HG02884 (cell line): ENCODE data around the gene EHD4.

Source experiments
- ATAC-seq: cut with Tn5 transposase; IDR thresholded peaks from one replicate; pipeline ENCODE4 v1.9.1; 2021; ENCODE audit warnings: mild to moderate bottlenecking, moderate library complexity; ENCODE audit not compliant: unreplicated experiment

The EHD4 gene

DNA sequence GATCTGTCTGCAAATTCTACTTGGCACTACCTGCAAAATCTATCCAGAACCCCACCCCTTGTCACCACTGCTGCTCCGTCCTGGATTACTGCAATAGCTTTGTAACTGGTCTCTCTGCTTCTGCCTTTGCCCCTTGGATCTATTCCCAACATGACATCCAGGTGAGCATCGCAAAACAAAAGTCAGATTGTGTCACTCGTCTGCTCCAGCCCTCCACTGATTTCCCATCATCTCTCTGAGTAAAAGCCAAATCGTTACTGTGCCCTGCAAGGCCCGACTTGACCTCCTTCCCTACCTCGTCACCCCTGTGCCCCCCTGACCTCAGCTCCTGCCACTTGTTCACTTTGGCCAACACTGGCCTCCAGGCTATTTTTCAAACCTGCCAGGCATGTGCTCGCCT lies 87.9 kb downstream of the EHD4 start:
- no peak for ATAC-seq

DNA sequence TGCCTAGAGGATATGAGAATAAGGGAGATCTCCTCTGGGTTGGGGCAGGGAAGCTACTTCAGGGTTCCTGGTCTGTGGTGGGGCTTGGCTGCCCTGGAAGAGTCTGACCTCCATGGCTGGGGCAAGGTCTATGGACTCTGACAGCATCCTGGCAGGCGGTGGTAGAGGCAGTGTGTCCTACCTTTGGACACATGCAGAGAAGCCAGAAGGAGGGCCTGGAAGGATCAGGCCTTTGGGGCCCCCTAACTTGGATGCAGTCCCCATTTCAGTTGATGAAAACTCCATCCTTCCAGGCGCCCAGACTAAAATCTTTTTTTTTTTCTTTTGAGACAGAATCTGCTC lies 88.9 kb downstream of the EHD4 start:
- no peak for ATAC-seq

DNA sequence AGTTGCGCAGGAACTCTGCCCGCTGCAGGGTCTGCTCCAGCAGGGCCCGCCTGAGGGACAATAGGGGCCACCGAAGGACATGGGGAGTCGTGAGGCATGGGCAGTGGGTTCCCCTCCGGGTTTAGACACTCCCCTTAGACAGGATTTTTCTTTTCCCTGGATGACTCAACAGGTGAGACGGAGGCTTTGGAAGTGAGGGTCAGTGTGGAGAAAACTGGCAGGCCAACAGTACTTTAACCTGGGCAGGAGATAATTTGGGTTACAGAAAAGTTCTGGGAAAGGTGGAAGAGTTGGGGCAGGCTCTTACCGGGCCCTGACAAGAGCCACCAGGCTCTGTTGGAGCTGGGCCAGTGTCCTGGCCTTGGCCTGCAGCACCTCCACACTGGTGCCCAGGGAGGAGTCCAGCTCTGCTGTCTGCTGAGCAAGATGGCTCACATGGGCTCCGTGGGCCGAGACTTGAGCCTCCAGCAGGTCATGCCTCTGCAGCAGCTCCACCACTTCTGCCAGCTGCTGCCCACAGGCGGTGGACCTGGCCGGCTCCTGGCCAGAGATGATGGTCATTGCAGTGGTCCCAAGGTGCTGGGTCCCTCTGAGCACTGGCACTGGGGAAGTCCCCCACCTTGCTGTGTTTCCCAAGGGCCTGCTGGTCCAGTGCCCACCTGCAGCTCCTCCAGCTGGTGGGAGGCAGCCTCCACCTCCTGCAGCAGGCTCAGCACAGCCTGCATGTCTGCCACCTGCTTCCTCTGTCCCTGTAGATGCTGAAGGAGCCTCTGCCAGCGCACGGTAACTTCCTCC lies 89.5 kb downstream of the EHD4 start:
- ATAC-seq, result no peak

DNA sequence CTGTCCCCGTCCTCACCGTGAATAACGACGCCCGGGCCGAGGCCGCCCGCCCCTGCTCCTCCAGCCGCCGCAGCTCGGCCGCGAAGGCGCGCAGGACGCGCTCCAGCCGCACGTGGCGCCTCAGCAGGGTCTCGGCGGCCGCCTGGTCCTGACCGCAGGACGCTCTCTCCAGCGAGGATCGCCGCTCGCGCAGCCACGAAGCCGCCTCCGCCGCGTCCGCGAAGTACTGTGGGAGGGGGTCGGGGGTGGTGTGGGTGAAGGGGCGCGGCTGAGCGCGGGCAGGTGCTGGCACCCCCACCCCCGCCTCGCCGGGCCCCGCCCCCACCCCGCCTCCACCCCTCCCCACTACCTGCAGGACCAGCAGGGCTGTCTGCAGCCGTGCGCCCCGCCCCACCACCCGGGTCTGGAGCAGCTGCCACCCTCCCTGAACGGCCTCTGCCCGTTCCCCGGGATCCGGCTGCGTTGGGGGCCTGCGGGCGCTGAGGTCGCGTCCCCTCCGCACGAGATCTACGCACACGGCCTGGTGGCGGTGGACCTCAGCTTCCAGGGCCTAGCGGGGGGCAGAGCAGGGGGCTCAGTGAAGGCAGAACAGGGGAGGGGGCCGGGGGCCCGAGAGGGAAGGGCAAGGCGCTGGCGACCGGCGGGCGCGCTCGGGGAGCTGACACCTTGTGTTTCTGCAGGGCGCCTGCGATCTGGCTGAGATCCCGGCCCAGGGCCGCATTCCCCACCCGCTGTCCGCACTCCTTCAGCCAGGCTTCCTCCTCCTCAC lies 90.3 kb downstream of the EHD4 start:
- ATAC-seq, result no peak

DNA sequence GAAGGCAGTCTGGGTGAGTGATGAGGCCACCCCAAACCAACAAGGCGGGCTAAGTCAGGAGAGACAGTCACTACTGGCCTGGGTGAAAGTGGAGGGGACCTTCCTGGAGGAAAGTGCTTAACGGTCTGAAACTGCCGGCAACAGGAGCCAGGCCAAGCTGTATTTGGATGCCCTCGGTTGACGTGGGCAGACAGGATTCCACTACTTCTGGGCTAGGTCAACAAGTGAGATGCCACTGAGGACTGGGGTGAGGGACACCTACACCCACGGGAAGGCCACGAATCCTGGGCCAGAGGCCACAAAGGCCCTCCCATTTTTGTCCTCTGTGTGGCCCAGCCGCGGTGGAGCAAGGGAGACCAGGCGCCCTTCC lies 90.8 kb downstream of the EHD4 start:
- no peak for ATAC-seq

DNA sequence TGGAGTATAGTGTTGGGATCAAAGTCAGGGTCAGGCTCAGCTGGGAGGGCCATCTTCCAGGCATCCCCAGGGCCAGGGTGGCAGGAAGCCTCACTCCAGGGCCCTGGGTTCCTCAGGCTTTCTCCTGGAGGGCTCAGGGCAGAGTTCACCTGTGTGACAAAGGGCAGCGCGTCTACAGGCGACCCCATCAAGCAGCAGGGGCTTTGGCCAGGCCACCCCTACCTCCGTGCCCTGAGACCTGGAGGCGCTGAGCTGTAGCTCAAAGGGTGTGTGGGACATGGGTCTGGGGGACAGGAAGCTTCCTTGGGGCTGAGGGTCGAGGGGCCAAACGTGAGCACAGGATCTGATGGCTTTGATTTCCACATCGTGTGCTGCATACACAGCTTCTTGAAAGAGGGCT lies 91.3 kb downstream of the EHD4 start:
- ATAC-seq, result no peak

DNA sequence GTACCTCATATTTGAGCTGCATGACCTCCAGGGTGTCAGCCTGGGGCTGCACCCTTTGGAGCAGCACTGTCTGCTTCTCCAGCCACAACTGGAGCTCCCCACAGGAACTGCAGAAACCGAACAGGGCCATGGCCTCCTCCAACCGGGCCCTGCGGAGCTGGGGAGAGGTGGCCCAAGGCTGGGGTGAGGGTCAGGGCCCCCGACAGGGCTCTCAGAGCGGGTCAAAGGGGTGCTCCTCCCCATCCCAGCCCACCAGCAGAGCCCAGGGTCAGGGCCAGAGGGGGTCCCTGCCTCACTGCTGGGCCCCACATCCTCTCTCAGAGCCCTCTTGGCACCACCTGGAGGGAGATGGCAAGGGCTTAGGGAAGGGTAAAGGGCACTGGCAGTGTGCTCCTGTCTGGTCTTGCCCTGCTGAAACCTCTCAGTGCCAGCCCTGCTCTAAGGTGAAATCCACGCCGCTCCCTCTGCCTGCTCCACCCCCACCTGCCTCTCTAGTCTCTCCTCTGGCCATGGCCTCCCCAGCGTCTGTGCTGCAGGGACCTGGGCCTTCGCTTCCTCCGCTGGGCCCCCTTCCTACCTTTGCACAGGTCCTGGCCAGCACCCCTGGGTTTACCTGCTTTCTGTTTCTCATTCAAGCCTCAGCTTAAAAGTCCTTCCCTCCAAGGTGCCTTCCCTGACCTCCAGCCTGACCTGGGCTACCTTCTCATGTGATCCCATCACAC lies 92.0 kb downstream of the EHD4 start:
- no peak for ATAC-seq

DNA sequence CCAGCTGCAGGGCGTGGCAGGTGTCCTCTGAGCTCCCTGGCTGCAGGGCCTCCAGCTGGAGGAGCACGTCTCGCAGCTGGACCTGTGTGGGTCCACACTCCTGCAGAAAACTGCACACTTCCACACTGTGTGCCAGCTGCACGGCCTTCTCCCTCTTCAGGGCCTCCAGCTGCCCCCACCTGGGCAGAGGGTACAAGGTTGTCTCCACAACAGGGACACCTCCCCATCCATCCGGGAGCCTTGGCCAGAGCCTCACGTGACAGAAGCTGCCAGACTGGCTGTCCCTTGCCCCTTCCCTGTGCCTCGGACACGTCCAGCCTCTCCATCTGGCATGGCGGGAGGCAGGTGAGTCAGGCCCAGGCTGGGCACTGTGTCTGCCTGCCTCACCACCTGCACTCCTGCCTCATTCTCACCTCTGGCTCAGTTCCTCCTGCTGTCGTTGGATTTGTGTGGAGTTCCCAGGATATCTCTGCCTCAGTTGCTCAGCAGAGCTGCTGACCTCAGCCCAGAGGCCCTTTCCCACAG lies 93.0 kb downstream of the EHD4 start:
- ATAC-seq, result no peak

DNA sequence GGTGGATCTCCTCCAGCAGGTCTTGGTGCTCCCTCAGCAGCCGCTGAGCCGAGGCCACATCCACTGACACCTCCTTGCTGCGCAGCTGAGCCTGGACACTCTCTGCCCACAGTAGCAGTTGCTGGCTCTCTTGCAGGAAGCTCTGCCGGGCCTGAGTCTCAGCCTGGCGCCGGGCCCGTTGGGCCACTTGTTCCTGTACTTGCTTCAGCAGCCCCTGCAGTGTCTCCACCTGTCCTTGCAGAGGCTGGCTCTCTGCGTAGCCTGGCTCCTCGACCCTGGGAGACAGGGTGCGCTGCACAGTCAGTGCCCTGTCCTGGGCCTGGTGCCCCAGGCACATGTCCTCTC lies 94.0 kb downstream of the EHD4 start:
- no peak for ATAC-seq

DNA sequence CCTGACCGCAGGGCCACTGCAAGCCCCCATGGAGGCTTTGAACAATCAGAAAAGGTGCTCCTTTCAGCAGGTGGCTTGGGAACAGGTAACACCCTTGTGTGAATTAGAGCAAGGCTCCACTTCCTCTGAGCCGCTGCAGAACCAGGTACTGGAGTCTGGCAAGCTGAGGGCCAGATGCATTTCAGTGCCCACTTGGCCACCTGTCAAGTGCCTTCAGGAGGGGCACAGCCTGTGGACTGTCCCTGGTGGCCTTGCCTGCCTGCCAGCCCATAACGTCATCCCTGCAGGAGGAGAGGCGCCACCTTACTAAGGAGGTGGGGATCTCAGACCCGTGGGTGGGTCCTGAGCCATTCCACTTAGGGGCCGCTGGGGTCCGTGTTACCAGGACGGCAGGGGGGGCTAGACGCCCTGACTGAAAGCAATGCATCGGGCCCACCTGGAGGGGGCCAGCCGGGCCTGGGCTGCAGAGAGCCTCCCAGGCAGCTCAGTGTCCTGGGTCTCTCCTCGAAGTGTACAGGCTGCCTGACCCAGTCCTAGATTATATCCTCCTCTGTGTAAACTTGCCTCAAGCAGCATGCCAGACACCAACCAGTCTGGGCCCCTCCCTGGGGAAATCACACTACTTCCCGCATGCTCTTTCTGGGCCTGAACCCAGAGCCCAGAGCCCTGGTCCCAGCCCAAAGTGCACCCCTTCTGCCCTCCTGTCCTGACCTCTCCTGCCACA lies 94.6 kb downstream of the EHD4 start:
- no peak for ATAC-seq

DNA sequence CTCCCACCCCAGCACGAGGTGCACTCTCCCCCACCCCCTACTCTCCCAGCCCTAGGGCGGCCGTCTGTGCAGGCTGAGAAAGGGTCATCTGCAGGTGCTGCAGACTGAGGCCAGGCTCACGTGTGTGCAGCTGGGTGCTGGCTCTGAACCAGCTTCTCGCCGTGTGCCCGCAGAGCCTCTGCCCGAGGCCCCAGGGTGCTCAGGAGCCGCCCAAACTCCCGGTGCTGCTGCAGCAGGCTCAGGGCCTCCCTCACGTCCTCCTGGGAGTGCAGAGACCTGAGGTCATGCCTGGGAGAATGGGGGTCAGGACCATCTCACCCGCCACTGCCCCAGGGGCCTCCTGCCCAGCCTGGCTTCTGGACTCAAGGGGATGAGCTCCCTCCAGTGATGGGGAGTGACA lies 95.7 kb downstream of the EHD4 start:
- no peak for ATAC-seq

DNA sequence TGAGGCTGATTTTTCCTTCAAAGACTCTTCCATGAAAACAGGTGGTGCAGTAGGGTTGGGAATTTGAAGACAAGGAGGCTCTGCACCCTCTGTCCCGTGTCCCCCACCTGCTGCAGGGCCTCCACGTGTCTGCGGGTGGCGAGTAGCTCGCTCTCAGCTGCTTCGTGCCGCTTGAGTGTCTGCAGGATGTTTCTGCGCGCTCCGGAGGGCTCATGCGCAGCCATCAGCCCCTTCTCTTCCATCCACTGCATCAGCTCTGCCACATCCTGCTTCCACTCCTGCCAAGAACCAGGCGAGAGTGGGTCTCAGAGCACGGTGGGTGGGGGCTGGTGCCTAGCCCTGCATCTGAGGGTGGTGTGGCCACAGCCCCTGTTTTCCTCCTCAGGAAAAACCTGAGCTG lies 96.3 kb downstream of the EHD4 start:
- no peak for ATAC-seq

DNA sequence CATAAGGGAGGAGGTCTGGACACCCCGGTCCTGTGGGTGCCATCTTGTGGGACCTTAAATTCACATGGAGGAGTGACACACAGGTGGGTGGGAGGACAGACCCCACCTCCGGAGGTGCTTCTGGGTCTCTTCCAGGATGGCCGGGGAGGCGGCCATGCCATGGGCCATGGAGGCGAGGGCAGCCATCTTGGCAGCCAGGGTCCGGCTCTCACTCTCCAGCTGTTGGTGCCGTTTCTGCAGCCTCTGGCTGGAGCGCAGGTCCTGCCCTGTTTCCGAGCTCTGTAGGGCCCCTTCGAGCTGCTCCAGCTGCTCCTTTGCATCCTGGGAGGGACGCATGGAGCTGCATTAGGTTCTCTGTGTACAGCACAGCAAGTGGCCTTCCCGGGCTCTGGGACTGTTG lies 97.6 kb downstream of the EHD4 start:
- ATAC-seq, result no peak

DNA sequence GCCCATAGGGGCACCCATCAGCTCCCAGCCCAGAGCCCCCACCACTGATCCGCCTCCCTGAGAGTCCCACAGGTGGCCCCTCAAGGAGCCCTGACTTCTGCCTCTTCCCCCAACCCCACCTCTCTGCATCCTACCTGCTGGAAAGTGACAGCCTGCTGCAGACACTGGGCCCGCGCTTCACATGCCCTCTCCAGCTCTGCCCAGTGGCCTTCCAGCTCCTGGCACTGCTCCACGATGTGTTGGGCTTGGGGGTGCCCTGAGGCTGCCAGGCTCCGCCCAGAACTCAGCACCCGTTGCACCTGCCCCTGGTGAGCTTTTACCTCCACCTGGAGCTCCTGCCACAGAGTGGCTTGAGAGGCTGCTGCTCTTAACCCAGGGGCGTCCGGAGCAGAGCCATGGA lies 98.6 kb downstream of the EHD4 start:
- no peak for ATAC-seq

DNA sequence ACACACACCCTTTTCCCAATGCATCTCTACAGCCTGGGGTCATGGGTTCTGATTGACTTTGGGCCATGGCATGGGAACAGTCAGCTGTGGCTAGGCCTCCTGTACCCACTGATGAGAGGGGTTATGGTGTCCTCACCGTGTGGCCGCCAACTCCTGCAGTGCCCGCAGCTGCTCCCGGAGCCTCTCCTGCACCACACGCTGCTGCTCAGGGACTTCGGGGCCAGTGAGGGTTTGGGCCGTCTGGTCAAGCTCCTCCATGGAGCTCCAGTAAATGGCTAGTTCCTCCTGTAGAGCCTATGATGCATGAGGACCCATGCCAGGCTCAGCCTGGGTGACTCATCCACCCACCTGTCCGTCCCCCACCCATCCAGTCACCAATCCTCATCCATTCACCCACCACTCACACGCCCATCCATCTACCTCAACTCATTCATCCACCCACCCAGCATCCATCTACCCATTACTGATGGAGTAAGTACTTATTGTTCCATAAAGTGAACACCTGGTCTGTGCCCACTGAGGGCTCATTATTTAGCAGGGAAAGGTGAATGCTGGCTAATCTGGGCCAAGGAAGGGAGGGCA lies 100.1 kb downstream of the EHD4 start:
- no peak for ATAC-seq

DNA sequence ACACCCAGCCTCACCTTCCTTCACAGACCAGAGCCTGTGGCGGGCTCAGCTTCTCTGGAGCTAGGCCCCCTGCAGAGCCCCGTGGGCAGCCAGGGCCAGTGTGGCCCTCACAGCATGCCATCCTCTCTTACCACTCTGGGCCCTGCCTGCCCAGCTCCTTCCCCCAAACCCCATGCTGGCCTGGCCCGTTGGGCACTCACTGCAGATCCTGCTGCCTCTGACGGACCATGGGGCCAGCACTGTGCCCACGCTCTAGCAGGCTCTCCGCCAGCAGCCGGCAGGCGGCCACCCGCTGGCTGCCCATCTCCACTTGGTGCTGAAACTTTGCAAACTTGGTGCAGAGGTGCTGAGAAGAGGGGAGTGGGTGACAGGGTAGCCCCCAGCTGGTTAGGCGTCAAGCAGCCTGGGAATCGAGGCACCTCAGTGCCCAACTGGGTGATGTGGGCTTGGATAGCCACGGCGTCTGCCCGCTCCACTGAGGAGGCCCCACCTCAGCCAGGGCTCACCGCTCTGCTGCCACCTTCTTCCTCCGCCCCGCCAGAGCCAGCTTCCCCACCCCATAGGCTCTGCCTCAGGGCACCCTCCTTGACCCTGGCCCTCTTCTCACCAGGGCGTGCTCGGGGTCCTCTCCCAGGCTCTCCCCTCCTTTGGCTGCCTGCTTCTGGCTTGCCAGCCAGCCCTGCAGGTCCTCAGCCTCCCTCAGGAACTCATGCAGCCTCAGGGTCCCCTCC lies 101.0 kb downstream of the EHD4 start:
- ATAC-seq, result no peak

DNA sequence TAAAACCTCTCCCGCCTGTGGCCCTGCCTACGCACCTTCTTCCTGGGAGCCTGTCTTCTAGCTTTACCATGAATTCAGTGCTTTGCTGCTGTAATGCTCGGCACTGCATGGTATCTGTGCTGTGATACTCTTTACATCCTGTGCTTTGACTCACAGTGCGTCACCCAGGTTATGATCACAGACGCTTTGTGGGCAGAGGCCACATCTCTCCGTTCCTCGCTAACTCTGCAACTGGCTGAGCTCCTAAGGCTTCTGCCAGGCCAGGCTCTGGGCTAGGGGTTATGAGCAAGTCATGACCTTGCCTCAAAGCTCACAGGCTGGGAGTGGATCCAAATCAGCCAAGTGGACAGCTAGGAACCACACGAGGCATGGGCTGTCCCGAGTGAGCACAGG lies 101.7 kb downstream of the EHD4 start:
- no peak for ATAC-seq

DNA sequence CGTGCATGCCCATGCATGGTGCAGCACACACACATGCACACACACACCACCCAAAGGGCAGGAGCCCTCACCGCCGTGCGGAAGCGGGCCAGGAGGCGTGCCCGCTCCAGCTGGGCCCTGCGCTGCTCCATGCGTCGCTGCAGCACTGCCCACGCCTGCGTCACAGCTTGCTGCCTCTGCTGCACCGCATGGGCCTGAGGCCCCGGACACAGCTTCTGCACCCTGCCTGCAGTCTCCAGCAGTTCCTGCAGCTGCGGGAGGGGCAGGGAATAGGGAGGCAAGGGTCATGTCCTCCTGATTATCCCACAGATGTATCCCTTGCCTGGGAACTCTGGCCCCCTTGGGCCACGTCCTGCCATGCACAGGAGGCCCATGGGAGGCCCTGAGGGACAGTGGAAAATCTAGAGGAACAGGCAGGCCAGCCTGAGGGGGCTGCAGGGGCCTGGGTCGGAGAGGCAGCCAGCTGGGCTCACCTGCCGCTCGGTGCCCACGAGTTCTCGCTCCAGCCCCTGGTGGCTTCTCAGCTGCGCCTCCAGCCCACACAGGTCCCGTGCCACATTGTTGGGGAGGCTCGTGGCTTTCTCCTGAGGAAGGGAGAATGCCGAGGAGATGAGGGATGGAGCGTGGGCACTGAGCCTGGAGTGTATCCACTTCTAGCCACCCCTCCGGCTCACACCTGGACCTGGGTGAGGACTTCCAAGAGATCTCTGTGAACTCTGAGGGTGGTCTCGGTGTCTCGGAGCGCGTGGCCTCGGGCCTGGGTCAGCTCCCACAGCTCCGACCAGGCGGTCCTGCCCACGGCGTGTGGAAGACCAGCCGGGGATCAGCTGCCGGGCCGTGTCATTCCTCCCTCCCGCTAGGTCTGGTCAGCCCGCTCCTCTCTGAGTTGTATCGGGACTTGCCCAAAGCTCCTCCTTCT lies 102.3 kb downstream of the EHD4 start:
- ATAC-seq, result no peak

DNA sequence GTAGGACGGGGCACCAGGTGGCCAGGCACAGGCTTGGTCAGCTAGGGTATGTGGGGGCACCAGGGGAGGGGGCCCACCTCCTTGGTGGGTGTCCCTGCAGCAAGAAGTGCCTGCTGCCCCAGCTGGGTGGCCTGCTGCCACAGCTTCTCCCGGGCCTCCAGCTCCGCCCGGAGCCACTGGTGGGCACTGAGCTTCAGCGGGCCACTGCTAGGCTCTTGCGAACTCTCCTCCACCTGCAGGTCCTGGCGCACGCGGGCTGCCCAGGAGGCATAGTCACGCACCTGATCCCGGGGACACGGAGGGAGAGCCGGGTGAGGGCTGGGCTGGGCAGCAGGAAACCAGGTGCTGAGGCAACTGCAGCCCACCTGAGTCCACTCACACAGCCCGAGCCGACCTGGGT lies 104.0 kb downstream of the EHD4 start:
- ATAC-seq, result no peak
